Spinal cord (tissue), 10 donors: ENCODE results near the gene TMEM255B. TPM values are rescaled to one million over a fixed set of nuclear protein-coding genes. Genes with fewer than 3 reads are reported as not detected.
"Not testable (repeated sequence)": the region's sequence is repeated elsewhere in the genome, so short reads cannot be mapped to it uniquely, and the experiment has no call there.

Source experiments
- DNase-seq, 6 donors: peaks; one replicate each; pipeline versions ENCODE4 v3.0.0 to v3.0.0-alpha.2; 2013 to 2015; ENCODE audit warnings: low spot score in 6 of 6, low read depth in 4 of 6
- H3K27ac ChIP-seq: one replicate; pipeline ENCODE4 v1.5.1; 2013; ENCODE audit warnings: low read depth, low read length, control low read depth
- H3K27me3 ChIP-seq: one replicate; pipeline ENCODE4 v1.6.1; 2013; ENCODE audit warnings: low read length; ENCODE audit not compliant: control insufficient read depth, insufficient read depth
- H3K36me3 ChIP-seq: one replicate; pipeline ENCODE4 v1.6.1; 2013; ENCODE audit warnings: low read length; ENCODE audit not compliant: control insufficient read depth, insufficient read depth
- H3K4me1 ChIP-seq: one replicate; pipeline ENCODE4 v1.6.1; 2013; ENCODE audit warnings: low read length; ENCODE audit not compliant: control insufficient read depth, insufficient read depth
- H3K4me3 ChIP-seq: one replicate; pipeline ENCODE4 v1.5.1; 2013; ENCODE audit warnings: low read depth, low read length, control low read depth
- H3K9me3 ChIP-seq: one replicate; pipeline ENCODE4 v1.6.1; 2013; ENCODE audit warnings: low read length; ENCODE audit not compliant: control insufficient read depth, insufficient read depth
- WGBS: methylation state at CpG from one replicate; pipeline ENCODE4 v1.1.5; 2013; ENCODE audit warnings: missing lambda C conversion rate; ENCODE audit not compliant: insufficient coverage; 5-methylcytosine and 5-hydroxymethylcytosine counted together
- polyA plus RNA-seq, 2 donors: library from polyadenylated mRNA; unstranded; fragments of 120-200 nt; gene quantifications; one replicate each; pipeline ENCODE4 v1.2.1, GENCODE V29; 2013; ENCODE audit not compliant: insufficient read length in 2 of 2
- total RNA-seq, 2 donors: library from RNA; depleted of rRNA in 1 of 2; stranded (reverse); fragments of 120-200 nt in 1 of 2; fragments of >200 nt in 1 of 2; gene quantifications; one replicate each; pipeline versions ENCODE4 v1.2.3 to v1.2.4, GENCODE V29; 2013 to 2014
- donor health status: healthy.

The TMEM255B gene
- total and polyA plus RNA-seq, 4 donors = 1.4 to 5.6 (median 3.4) TPM

DNA sequence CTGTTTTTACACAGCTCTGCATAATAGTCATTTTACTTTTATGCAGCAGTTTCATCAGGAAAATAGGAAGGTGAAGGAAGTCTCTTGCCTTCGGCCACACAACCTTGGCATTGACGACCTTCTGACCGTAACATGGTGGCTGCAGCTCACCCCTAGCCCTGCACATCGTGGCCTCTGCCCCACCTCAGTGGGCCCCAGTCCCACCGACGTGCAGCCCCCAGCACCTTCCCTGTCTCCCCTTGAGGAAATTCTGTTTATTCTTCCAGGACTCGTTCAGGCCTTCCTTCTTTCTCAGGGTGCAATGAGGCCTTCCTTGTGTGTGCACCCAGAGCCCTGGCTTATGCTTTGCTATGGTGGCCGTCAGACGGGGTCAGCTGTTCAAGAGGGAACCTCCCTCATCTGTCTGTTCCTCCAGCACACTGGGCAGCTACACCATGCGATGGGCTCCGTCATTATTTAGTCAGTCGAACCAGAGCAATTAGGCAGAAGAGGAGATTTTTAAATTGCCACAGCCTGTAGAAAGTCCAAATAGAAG, 33.3 kb downstream of the TMEM255B start:
- no peaks in the 10 kb centered on the region for H3K4me1 ChIP-seq
- no peak overlapping the region for H3K4me3 ChIP-seq
- H3K36me3 ChIP-seq = no peaks in the 10 kb centered on the region
- no peaks in the 10 kb centered on the region for H3K27me3 ChIP-seq
- no peaks in the 10 kb centered on the region for H3K9me3 ChIP-seq
- no peak for DNase-seq
- WGBS = 70% methylated on average over 12 of the region's 12 CpGs
- H3K27ac ChIP-seq = no peak overlapping the region

GRCh38 chr13:113792886-113793717, 34.1 kb downstream of the TMEM255B start:
- no peak overlapping the region for H3K27ac ChIP-seq
- H3K4me3 ChIP-seq = no peak overlapping the region
- H3K27me3 ChIP-seq = no peaks in the 10 kb centered on the region
- no peaks in the 10 kb centered on the region for H3K9me3 ChIP-seq
- no peaks in the 10 kb centered on the region for H3K36me3 ChIP-seq
- DNase-seq = no peak
- 86% methylated on average over 27 of the region's 33 CpGs for WGBS
- no peaks in the 10 kb centered on the region for H3K4me1 ChIP-seq

GRCh38 chr13:113793718-113794085, 34.7 kb downstream of the TMEM255B start:
- H3K4me1 ChIP-seq = no peaks in the 10 kb centered on the region
- no peak overlapping the region for H3K4me3 ChIP-seq
- H3K9me3 ChIP-seq = no peaks in the 10 kb centered on the region
- 94% methylated on average over 14 of the region's 15 CpGs for WGBS
- no peak overlapping the region for H3K27ac ChIP-seq
- no peaks in the 10 kb centered on the region for H3K36me3 ChIP-seq
- no peaks in the 10 kb centered on the region for H3K27me3 ChIP-seq
- DNase-seq = no peak

DNA sequence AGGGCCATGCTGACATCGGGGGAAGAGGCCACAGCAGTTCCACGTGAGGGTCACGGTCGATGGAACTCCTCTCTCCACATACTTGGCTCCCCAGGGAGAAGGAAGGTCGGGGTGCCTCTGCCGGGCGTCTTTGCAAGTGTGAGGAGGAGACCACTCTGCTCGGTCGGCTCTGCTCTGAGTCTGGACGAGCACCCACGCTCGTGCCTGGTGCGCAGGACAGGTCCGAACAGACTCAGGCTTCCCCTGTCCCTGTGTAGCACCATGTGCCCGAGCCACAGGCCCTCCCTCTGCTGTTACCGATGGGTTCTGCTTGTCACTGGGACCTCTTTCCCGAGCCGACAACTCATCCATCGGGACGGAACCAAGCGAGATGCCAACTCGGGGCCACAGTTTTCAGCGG, 35.1 kb downstream of the TMEM255B start:
- DNase-seq = no peak
- Histone ChIP-seq H3K4me1 (no peaks in the 10 kb centered on the region), H3K9me3 (no peaks in the 10 kb centered on the region), H3K27me3 (no peaks in the 10 kb centered on the region), H3K27ac (no peak overlapping the region), H3K4me3 (no peak overlapping the region), H3K36me3 (no peaks in the 10 kb centered on the region)
- WGBS = 92% methylated on average over 21 of the region's 23 CpGs

DNA sequence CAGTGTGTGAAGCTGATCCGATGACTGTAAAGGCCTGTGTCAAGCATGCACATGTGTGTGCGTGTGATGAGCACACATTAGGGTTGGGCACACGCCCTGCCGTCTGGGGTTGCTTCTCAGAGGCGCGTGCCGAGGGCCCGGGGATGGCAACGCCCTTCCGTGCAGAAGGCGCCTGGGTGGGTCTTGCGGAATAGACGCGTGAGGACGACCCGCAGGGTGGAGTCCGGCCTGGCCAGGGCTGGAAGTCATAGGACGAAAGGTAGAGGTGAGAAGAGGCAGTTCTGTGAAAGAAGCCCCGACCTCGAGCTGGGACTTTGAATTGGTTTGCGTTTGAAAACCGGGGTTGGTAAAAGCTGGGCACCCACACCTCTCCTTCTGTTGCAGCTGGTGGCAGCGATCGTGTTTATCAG, 35.7 kb downstream of the TMEM255B start:
- WGBS = 92% methylated on average over 24 of the region's 24 CpGs
- no peak for DNase-seq

DNA sequence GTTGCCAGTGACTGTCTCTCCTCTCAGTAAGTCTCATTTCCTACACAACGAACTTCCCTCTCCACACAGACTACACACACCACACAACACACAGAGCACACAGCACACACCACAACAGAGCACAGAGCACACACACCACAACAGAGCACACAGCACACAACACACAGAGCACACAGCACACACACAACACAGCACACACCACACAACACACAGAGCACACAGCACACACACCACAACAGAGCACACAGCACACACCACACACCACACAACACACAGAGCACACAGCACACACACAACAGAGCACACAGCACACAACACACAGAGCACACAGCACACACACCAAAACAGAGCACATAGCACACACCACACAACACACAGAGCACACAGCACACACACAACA, 36.3 kb downstream of the TMEM255B start:
- H3K27me3 ChIP-seq, H3K9me3 ChIP-seq, H3K4me1 ChIP-seq, DNase-seq, H3K4me3 ChIP-seq, H3K27ac ChIP-seq, H3K36me3 ChIP-seq: not testable (repeated sequence)
- WGBS = 53% methylated on average over 1 of the region's 1 CpG

More for the DNA sequence above, 35.7 kb downstream of the TMEM255B start:
- Histone ChIP-seq H3K36me3 (no peaks in the 10 kb centered on the region), H3K27me3 (no peaks in the 10 kb centered on the region), H3K4me1 (no peaks in the 10 kb centered on the region), H3K27ac (no peak overlapping the region), H3K9me3 (no peaks in the 10 kb centered on the region), H3K4me3 (no peak overlapping the region)

DNA sequence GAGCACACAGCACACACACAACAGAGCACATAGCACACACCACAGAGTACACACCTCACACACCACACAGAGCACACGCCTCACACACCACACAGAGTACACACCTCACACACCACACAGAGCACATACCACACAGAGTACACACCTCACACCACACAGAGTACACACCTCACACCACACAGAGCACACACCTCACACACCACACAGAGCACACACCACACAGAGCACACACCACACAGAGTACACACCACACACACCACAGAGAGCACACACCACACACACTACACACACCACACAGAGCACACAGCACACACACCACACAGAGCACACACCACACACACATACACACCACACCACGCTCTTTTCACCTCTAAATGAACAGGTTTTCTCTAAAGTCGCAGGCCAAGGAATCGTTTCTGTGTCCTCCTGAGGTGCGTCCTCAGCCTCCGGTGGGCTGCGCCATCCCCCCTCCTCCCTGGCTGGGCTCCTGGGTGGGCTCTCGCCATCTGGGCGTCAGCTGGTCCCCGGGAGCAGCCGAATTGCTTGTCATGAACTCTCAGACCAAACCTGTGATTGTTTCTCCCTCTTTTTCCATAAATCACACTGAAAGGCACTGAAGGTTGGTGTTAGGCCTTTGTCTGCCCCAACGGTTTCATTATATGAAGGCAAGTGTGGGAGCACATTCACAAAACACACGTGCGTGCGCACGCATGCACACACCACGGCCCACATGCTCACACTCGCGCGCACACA, 37.4 kb downstream of the TMEM255B start:
- Histone ChIP-seq H3K4me3 (no peak overlapping the region), H3K9me3 (no peaks in the 10 kb centered on the region), H3K36me3 (peaks cover 4% of the 10 kb centered on the region), H3K4me1 (no peaks in the 10 kb centered on the region), H3K27ac (no peak overlapping the region), H3K27me3 (no peaks in the 10 kb centered on the region)
- no peak for DNase-seq
- 62% methylated on average over 18 of the region's 20 CpGs for WGBS

GRCh38 chr13:113796964-113797676, 38.1 kb downstream of the TMEM255B start:
- Histone ChIP-seq H3K36me3 (peaks cover 4% of the 10 kb centered on the region), H3K27me3 (no peaks in the 10 kb centered on the region), H3K27ac (no peak overlapping the region), H3K4me3 (no peak overlapping the region), H3K9me3 (no peaks in the 10 kb centered on the region), H3K4me1 (peaks cover 7% of the 10 kb centered on the region)
- DNase-seq = no peak
- WGBS = 89% methylated on average over 28 of the region's 30 CpGs

DNA sequence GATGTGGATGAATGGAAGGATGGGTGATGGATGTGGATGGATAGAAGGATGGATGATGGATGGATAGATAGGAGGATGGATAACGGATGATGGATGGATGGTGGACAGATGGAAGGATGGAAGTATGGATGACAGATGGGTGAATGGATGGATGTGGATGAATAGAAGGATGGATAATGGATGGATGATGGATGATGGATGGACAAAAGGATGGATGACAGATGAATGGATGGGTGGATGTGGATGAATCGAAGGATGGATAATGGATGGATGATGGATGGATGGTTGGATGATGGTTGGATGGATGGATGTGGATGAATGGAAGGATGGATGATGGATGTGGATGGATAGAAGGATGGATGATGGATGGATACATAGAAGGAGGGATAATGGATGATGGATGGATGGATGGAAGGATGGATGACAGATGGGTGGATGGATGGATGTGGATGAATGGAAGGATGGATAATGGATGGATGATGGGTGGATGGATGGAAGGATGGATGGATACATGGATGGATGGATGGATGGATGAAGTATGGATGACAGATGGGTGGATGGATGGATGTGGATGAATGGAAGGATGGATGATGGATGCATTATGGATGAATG, 39.3 kb downstream of the TMEM255B start:
- no peak for DNase-seq
- Histone ChIP-seq H3K36me3 (peaks cover 4% of the 10 kb centered on the region), H3K27ac (no peak overlapping the region), H3K4me3 (no peak overlapping the region), H3K4me1 (peaks cover 12% of the 10 kb centered on the region), H3K9me3 (no peaks in the 10 kb centered on the region), H3K27me3 (no peaks in the 10 kb centered on the region)
- 92% methylated on average over 2 of the region's 2 CpGs for WGBS
